Measurements from ENCODE around the gene TEX35.

TEX35 gene

GRCh38 chr1:178487070-178487615, 25.8 kb upstream of the TEX35 start:
- Mint-ChIP-seq H3K27me3 (peaks cover 12% of the 10 kb centered on the region), H3K4me1 (ENCODE audit: low read depth) (peaks cover 26% of the 10 kb centered on the region), H3K4me3 (peak overlapping the region; percentile 56), H3K9me3 (no peaks in the 10 kb centered on the region), H3K36me3 (ENCODE audit: low read depth) (peaks cover under 1% of the 10 kb centered on the region), H3K27ac (peak overlapping the region; percentile 12)
- intact Hi-C loops (cut with micrococcal nuclease): no loop called here

GRCh38 chr1:178488393-178488792, 24.5 kb upstream of the TEX35 start:
- Mint-ChIP-seq H3K4me3 (no peak overlapping the region), H3K9me3 (no peaks in the 10 kb centered on the region), H3K36me3 (ENCODE audit: low read depth) (no peaks in the 10 kb centered on the region), H3K4me1 (ENCODE audit: low read depth) (peaks cover 25% of the 10 kb centered on the region), H3K27me3 (peaks cover 12% of the 10 kb centered on the region), H3K27ac (no peak overlapping the region)
- intact Hi-C loops (cut with micrococcal nuclease): no loop called here

GRCh38 chr1:178489399-178489798, 23.5 kb upstream of the TEX35 start:
- H3K4me1 Mint-ChIP-seq (ENCODE audit: low read depth): peaks cover 21% of the 10 kb centered on the region
- intact Hi-C loops (cut with micrococcal nuclease): no loop called here
- H3K27ac Mint-ChIP-seq: no peak overlapping the region
- no peaks in the 10 kb centered on the region for H3K9me3 Mint-ChIP-seq
- no peak overlapping the region for H3K4me3 Mint-ChIP-seq
- H3K27me3 Mint-ChIP-seq: peaks cover 12% of the 10 kb centered on the region
- H3K36me3 Mint-ChIP-seq (ENCODE audit: low read depth): no peaks in the 10 kb centered on the region

GRCh38 chr1:178490136-178490535, 22.8 kb upstream of the TEX35 start:
- no peaks in the 10 kb centered on the region for H3K36me3 Mint-ChIP-seq (ENCODE audit: low read depth)
- intact Hi-C loops (cut with micrococcal nuclease): no loop called here
- H3K27ac Mint-ChIP-seq: no peak overlapping the region
- no peak overlapping the region for H3K4me3 Mint-ChIP-seq
- H3K27me3 Mint-ChIP-seq: peaks cover 12% of the 10 kb centered on the region
- H3K4me1 Mint-ChIP-seq (ENCODE audit: low read depth): peaks cover 14% of the 10 kb centered on the region
- H3K9me3 Mint-ChIP-seq: no peaks in the 10 kb centered on the region

GRCh38 chr1:178490967-178491366, 21.9 kb upstream of the TEX35 start:
- Mint-ChIP-seq H3K9me3 (no peaks in the 10 kb centered on the region), H3K4me1 (ENCODE audit: low read depth) (peaks cover 11% of the 10 kb centered on the region)
- intact Hi-C loops (cut with micrococcal nuclease): no loop called here

GRCh38 chr1:178491721-178492120, 21.2 kb upstream of the TEX35 start:
- H3K27me3 Mint-ChIP-seq: peaks cover 6% of the 10 kb centered on the region
- intact Hi-C loops (cut with micrococcal nuclease): no loop called here
- peaks cover 5% of the 10 kb centered on the region for H3K4me1 Mint-ChIP-seq (ENCODE audit: low read depth)
- no peaks in the 10 kb centered on the region for H3K9me3 Mint-ChIP-seq
- no peak overlapping the region for H3K4me3 Mint-ChIP-seq
- no peak overlapping the region for H3K27ac Mint-ChIP-seq
- no peaks in the 10 kb centered on the region for H3K36me3 Mint-ChIP-seq (ENCODE audit: low read depth)

More at GRCh38 chr1:178490967-178491366, 21.9 kb upstream of the TEX35 start:
- H3K27ac Mint-ChIP-seq: no peak overlapping the region
- H3K27me3 Mint-ChIP-seq: peaks cover 12% of the 10 kb centered on the region
- H3K36me3 Mint-ChIP-seq (ENCODE audit: low read depth): no peaks in the 10 kb centered on the region
- H3K4me3 Mint-ChIP-seq: no peak overlapping the region

- no peaks in the 10 kb centered on the region for H3K36me3 Mint-ChIP-seq (ENCODE audit: low read depth)
- H3K9me3 Mint-ChIP-seq: no peaks in the 10 kb centered on the region
- H3K27ac Mint-ChIP-seq: no peak overlapping the region
- H3K4me3 Mint-ChIP-seq: no peak overlapping the region
- H3K27me3 Mint-ChIP-seq: peaks cover 3% of the 10 kb centered on the region
- peaks cover 5% of the 10 kb centered on the region for H3K4me1 Mint-ChIP-seq (ENCODE audit: low read depth)
- intact Hi-C loops (cut with micrococcal nuclease): no loop called here
Observed at GRCh38 chr1:178492341-178492740, 20.6 kb upstream of the TEX35 start.

- no peaks in the 10 kb centered on the region for H3K36me3 Mint-ChIP-seq (ENCODE audit: low read depth)
- intact Hi-C loops (cut with micrococcal nuclease): no loop called here
- H3K27me3 Mint-ChIP-seq: no peaks in the 10 kb centered on the region
- H3K4me1 Mint-ChIP-seq (ENCODE audit: low read depth): peaks cover 5% of the 10 kb centered on the region
- no peak overlapping the region for H3K27ac Mint-ChIP-seq
- H3K4me3 Mint-ChIP-seq: no peak overlapping the region
- no peaks in the 10 kb centered on the region for H3K9me3 Mint-ChIP-seq
Observed at GRCh38 chr1:178493301-178493741, 19.6 kb upstream of the TEX35 start.

GRCh38 chr1:178494569-178494971, 18.3 kb upstream of the TEX35 start:
- Mint-ChIP-seq H3K27me3 (no peaks in the 10 kb centered on the region), H3K27ac (no peak overlapping the region), H3K36me3 (ENCODE audit: low read depth) (no peaks in the 10 kb centered on the region), H3K9me3 (no peaks in the 10 kb centered on the region), H3K4me1 (ENCODE audit: low read depth) (peaks cover 5% of the 10 kb centered on the region), H3K4me3 (no peak overlapping the region)
- intact Hi-C loops (cut with micrococcal nuclease): no loop called here

GRCh38 chr1:178495158-178495557, 17.8 kb upstream of the TEX35 start:
- intact Hi-C loops (cut with micrococcal nuclease): no loop called here
- Mint-ChIP-seq H3K4me3 (no peak overlapping the region), H3K9me3 (no peaks in the 10 kb centered on the region), H3K36me3 (ENCODE audit: low read depth) (no peaks in the 10 kb centered on the region), H3K4me1 (ENCODE audit: low read depth) (peaks cover 5% of the 10 kb centered on the region), H3K27ac (no peak overlapping the region), H3K27me3 (no peaks in the 10 kb centered on the region)

GRCh38 chr1:178495741-178496409, 17.0 kb upstream of the TEX35 start:
- no peaks in the 10 kb centered on the region for H3K36me3 Mint-ChIP-seq (ENCODE audit: low read depth)
- no peak overlapping the region for H3K4me3 Mint-ChIP-seq
- H3K9me3 Mint-ChIP-seq: no peaks in the 10 kb centered on the region
- no peak overlapping the region for H3K27ac Mint-ChIP-seq
- intact Hi-C loops (cut with micrococcal nuclease): no loop called here
- no peaks in the 10 kb centered on the region for H3K27me3 Mint-ChIP-seq
- H3K4me1 Mint-ChIP-seq (ENCODE audit: low read depth): peaks cover 5% of the 10 kb centered on the region

GRCh38 chr1:178496410-178497135, 16.3 kb upstream of the TEX35 start, which contains the start of gene CLEC20A:
Gene CLEC20A, minus strand, starts transcription at chr1:178496964. Its CDS starts 25 bp downstream, at chr1:178496939.
- Mint-ChIP-seq H3K27ac (no peak within 1 kb of the TSS), H3K4me1 (ENCODE audit: low read depth) (peaks cover 5% of the 10 kb centered on the region), H3K27me3 (no peaks in the 10 kb centered on the region), H3K36me3 (ENCODE audit: low read depth) (no peaks in the 10 kb centered on the region), H3K9me3 (no peaks in the 10 kb centered on the region), H3K4me3 (no peak within 1 kb of the TSS)
- intact Hi-C loops (cut with micrococcal nuclease): no loop called here

GRCh38 chr1:178497903-178498478, 14.9 kb upstream of the TEX35 start:
- Mint-ChIP-seq H3K4me3 (no peak overlapping the region), H3K36me3 (ENCODE audit: low read depth) (no peaks in the 10 kb centered on the region), H3K27me3 (no peaks in the 10 kb centered on the region), H3K4me1 (ENCODE audit: low read depth) (peaks cover 5% of the 10 kb centered on the region), H3K27ac (no peak overlapping the region), H3K9me3 (no peaks in the 10 kb centered on the region)
- intact Hi-C loops (cut with micrococcal nuclease): no loop called here

All from dendritic cell treated with granulocyte-macrophage colony-stimulating factor and Interleukin-4, amounts not matched to agents 40 ng/mL and 50 ng/mL, for 4 days (primary cell).